Parathyroid adenoma (tissue), 2 donors: ENCODE measurements around the gene FLT1.

Source experiments
- H2AFZ ChIP-seq: fragments of 300-600 bp; sonication (generic); one replicate; pipeline ENCODE4 v1.7.0; 2017; ENCODE audit warnings: antibody characterized with exemption, mild to moderate bottlenecking
- H3K27ac ChIP-seq: fragments of 300-600 bp; sonication (generic); one replicate; pipeline ENCODE4 v1.7.0; 2017
- H3K27me3 ChIP-seq: fragments of 300-600 bp; sonication (generic); one replicate; pipeline ENCODE4 v1.7.0; 2017; ENCODE audit warnings: low read length; ENCODE audit not compliant: control insufficient read depth, insufficient read depth
- H3K36me3 ChIP-seq: fragments of 300-600 bp; sonication (generic); one replicate; pipeline ENCODE4 v1.7.0; 2017; ENCODE audit warnings: low read length; ENCODE audit not compliant: control insufficient read depth, insufficient read depth
- H3K4me1 ChIP-seq: fragments of 300-600 bp; sonication (generic); one replicate; pipeline ENCODE4 v1.7.0; 2017; ENCODE audit warnings: control low read depth
- H3K4me2 ChIP-seq: fragments of 300-600 bp; sonication (generic); one replicate; pipeline ENCODE4 v1.7.0; 2017; ENCODE audit warnings: low read length
- H3K4me3 ChIP-seq: fragments of 300-600 bp; sonication (generic); one replicate; pipeline ENCODE4 v1.7.0; 2017; ENCODE audit warnings: low read depth, low read length
- H3K79me2 ChIP-seq: fragments of 300-600 bp; sonication (generic); one replicate; pipeline ENCODE4 v1.7.0; 2017; ENCODE audit warnings: control low read depth
- H3K9ac ChIP-seq: fragments of 300-600 bp; sonication (generic); one replicate; pipeline ENCODE4 v1.7.0; 2017; ENCODE audit warnings: mild to moderate bottlenecking
- H3K9me3 ChIP-seq: fragments of 300-600 bp; sonication (generic); one replicate; pipeline ENCODE4 v1.7.0; 2017; ENCODE audit warnings: low read length; ENCODE audit not compliant: control insufficient read depth
- CTCF ChIP-seq: fragments of 300-600 bp; sonication (generic); IDR thresholded peaks from one replicate; pipeline ENCODE4 v1.7.0; 2017; ENCODE audit warnings: antibody characterized with exemption, mild to moderate bottlenecking
- donor health status: primary hyperparathyroidism.

The FLT1 gene

GRCh38 chr13:28314879-28315278, 180.0 kb downstream of the FLT1 start:
- Histone ChIP-seq H3K9me3 (no peaks in the 10 kb centered on the region), H3K27ac (no peak overlapping the region), H3K4me1 (peaks cover 7% of the 10 kb centered on the region), H3K79me2 (no peaks in the 10 kb centered on the region), H2AFZ (no peak overlapping the region), H3K9ac (no peak overlapping the region), H3K36me3 (no peaks in the 10 kb centered on the region), H3K27me3 (no peaks in the 10 kb centered on the region), H3K4me2 (no peak overlapping the region), H3K4me3 (no peak overlapping the region)
- no peak for TF ChIP-seq CTCF

GRCh38 chr13:28313579-28313978, 181.3 kb downstream of the FLT1 start:
- no peak overlapping the region for H3K4me3 ChIP-seq
- H3K9me3 ChIP-seq: no peaks in the 10 kb centered on the region
- H3K4me1 ChIP-seq: peaks cover 7% of the 10 kb centered on the region
- H3K27me3 ChIP-seq: no peaks in the 10 kb centered on the region
- no peak overlapping the region for H3K4me2 ChIP-seq
- H3K36me3 ChIP-seq: no peaks in the 10 kb centered on the region
- H3K9ac ChIP-seq: no peak overlapping the region
- H2AFZ ChIP-seq: no peak overlapping the region
- H3K27ac ChIP-seq: no peak overlapping the region
- no peak for TF ChIP-seq CTCF
- no peaks in the 10 kb centered on the region for H3K79me2 ChIP-seq

GRCh38 chr13:28306325-28306724, 188.6 kb downstream of the FLT1 start:
- Histone ChIP-seq H2AFZ (no peak overlapping the region), H3K27me3 (no peaks in the 10 kb centered on the region), H3K9me3 (no peaks in the 10 kb centered on the region), H3K4me3 (no peak overlapping the region), H3K4me2 (no peak overlapping the region), H3K27ac (no peak overlapping the region), H3K36me3 (no peaks in the 10 kb centered on the region), H3K4me1 (no peaks in the 10 kb centered on the region), H3K9ac (no peak overlapping the region), H3K79me2 (no peaks in the 10 kb centered on the region)
- TF ChIP-seq CTCF: no peak

- Histone ChIP-seq H3K4me1 (no peaks in the 10 kb centered on the region), H3K36me3 (no peaks in the 10 kb centered on the region), H3K27ac (no peak overlapping the region), H3K4me2 (no peak overlapping the region), H3K79me2 (no peaks in the 10 kb centered on the region), H3K9ac (no peak overlapping the region), H2AFZ (no peak overlapping the region), H3K9me3 (no peaks in the 10 kb centered on the region), H3K27me3 (no peaks in the 10 kb centered on the region), H3K4me3 (no peak overlapping the region)
- TF ChIP-seq CTCF: no peak
Observed at GRCh38 chr13:28301839-28302238, 193.1 kb downstream of the FLT1 start.

GRCh38 chr13:28299916-28300315, 195.0 kb downstream of the FLT1 start:
- Histone ChIP-seq H3K27ac (no peak overlapping the region), H3K36me3 (no peaks in the 10 kb centered on the region), H3K4me2 (no peak overlapping the region)

More at GRCh38 chr13:28299916-28300315, 195.0 kb downstream of the FLT1 start:
- Histone ChIP-seq H3K4me1 (no peaks in the 10 kb centered on the region), H3K9me3 (no peaks in the 10 kb centered on the region), H3K79me2 (no peaks in the 10 kb centered on the region), H2AFZ (no peak overlapping the region), H3K4me3 (no peak overlapping the region), H3K9ac (no peak overlapping the region), H3K27me3 (no peaks in the 10 kb centered on the region)
- no peak for TF ChIP-seq CTCF
